ENCODE measurements around the gene PRICKLE2.

The PRICKLE2 gene

GRCh38 chr3:64251019-64251418 is 25.8 kb upstream of the PRICKLE2 start:
- in situ Hi-C loops (cut with HindIII; ENCODE audit: low sequenced_read_pairs): no loop called here

- in situ Hi-C loops (cut with HindIII; ENCODE audit: low sequenced_read_pairs): no loop called here
These were observed 22.9 kb upstream of the PRICKLE2 start for GRCh38 chr3:64247991-64248646.

- in situ Hi-C loops (cut with HindIII; ENCODE audit: low sequenced_read_pairs): no loop called here
These were observed 19.0 kb upstream of the PRICKLE2 start for GRCh38 chr3:64244011-64244942.

GRCh38 chr3:64242435-64242834 is 17.2 kb upstream of the PRICKLE2 start:
- in situ Hi-C loops (cut with HindIII; ENCODE audit: low sequenced_read_pairs): no loop called here

GRCh38 chr3:64240959-64241358 is 15.7 kb upstream of the PRICKLE2 start:
- in situ Hi-C loops (cut with HindIII; ENCODE audit: low sequenced_read_pairs): no loop called here

- in situ Hi-C loops (cut with HindIII; ENCODE audit: low sequenced_read_pairs): no loop called here
These were observed 15.1 kb upstream of the PRICKLE2 start for GRCh38 chr3:64240396-64240795.

GRCh38 chr3:64239841-64240240 is 14.6 kb upstream of the PRICKLE2 start:
- in situ Hi-C loops (cut with HindIII; ENCODE audit: low sequenced_read_pairs): no loop called here

- in situ Hi-C loops (cut with HindIII; ENCODE audit: low sequenced_read_pairs): no loop called here
These were observed 13.9 kb upstream of the PRICKLE2 start for GRCh38 chr3:64238971-64239667.

- in situ Hi-C loops (cut with HindIII; ENCODE audit: low sequenced_read_pairs): no loop called here
These were observed 11.8 kb upstream of the PRICKLE2 start for GRCh38 chr3:64237083-64237482.

- in situ Hi-C loops (cut with HindIII; ENCODE audit: low sequenced_read_pairs): no loop called here
These were observed 10.3 kb upstream of the PRICKLE2 start for GRCh38 chr3:64235605-64236004.

- in situ Hi-C loops (cut with HindIII; ENCODE audit: low sequenced_read_pairs): no loop called here
These were observed 9.3 kb upstream of the PRICKLE2 start for GRCh38 chr3:64234571-64234970.

GRCh38 chr3:64232821-64233220 is 7.6 kb upstream of the PRICKLE2 start:
- in situ Hi-C loops (cut with HindIII; ENCODE audit: low sequenced_read_pairs): no loop called here

- in situ Hi-C loops (cut with HindIII; ENCODE audit: low sequenced_read_pairs): no loop called here
These were observed 4.6 kb upstream of the PRICKLE2 start for GRCh38 chr3:64229903-64230302.

- in situ Hi-C loops (cut with HindIII; ENCODE audit: low sequenced_read_pairs): no loop called here
These were observed 2.8 kb upstream of the PRICKLE2 start for GRCh38 chr3:64228110-64228509.

- in situ Hi-C loops (cut with HindIII; ENCODE audit: low sequenced_read_pairs): no loop called here
These were observed 1.5 kb upstream of the PRICKLE2 start for GRCh38 chr3:64226730-64227129.

GRCh38 chr3:64225695-64226499 is 631 bp upstream of the PRICKLE2 start:
- in situ Hi-C loops (cut with HindIII; ENCODE audit: low sequenced_read_pairs): no loop called here

- in situ Hi-C loops (cut with HindIII; ENCODE audit: low sequenced_read_pairs): loop anchor here (5.0 kb wide), 1 partner anchor 62 kb away; no protein-coding TSS in a partner anchor
These were observed 1.2 kb downstream of the PRICKLE2 start for GRCh38 chr3:64223791-64224745.

- in situ Hi-C loops (cut with HindIII; ENCODE audit: low sequenced_read_pairs): loop anchor here (5.0 kb wide), 1 partner anchor 60 kb away; no protein-coding TSS in a partner anchor
These were observed 2.7 kb downstream of the PRICKLE2 start for GRCh38 chr3:64222501-64223111.
